HepG2 (cell line): Measurements from ENCODE around the gene SQSTM1. TPM values are rescaled to one million over a fixed set of nuclear protein-coding genes. Genes with fewer than 3 reads are reported as not detected.

Source experiments
- ARID2 ChIP-seq: sonication (generic); formaldehyde crosslinking; IDR thresholded peaks from 2 replicates; pipeline ENCODE4 v1.8.1; 2022; ENCODE audit warnings: mild to moderate bottlenecking, missing genetic modification reagents, borderline replicate concordance
- BORCS8-MEF2B ChIP-seq: sonication (generic); formaldehyde crosslinking; IDR thresholded peaks from 2 replicates; pipeline ENCODE4 v1.8.0; 2022; ENCODE audit warnings: mild to moderate bottlenecking, missing genetic modification reagents
- HES4 ChIP-seq: sonication (generic); formaldehyde crosslinking; IDR thresholded peaks from 2 replicates; pipeline ENCODE4 v1.9.0; 2021; ENCODE audit warnings: mild to moderate bottlenecking, missing genetic modification reagents, borderline replicate concordance
- PPARG ChIP-seq: conservative IDR thresholded peaks from 2 replicates; pipeline ENCODE4 v1.6.1; 2016; ENCODE audit warnings: missing biosample characterization, missing genetic modification reagents
- PRDM15 ChIP-seq: sonication (generic); formaldehyde crosslinking; IDR thresholded peaks from 2 replicates; pipeline ENCODE4 v1.4.0; 2020; ENCODE audit warnings: missing genetic modification reagents
- SNAPC4 ChIP-seq: sonication (generic); formaldehyde crosslinking; IDR thresholded peaks from 2 replicates; pipeline ENCODE4 v1.4.0; 2020; ENCODE audit warnings: mild to moderate bottlenecking, missing genetic modification reagents
- SOX6 ChIP-seq, 2 experiments: fragments of 450-650 bp in 1 of 2; sonication (generic) in 1 of 2; formaldehyde crosslinking in 1 of 2; IDR thresholded peaks; 2 replicates each; pipeline versions ENCODE4 v1.4.0 to v1.6.1; 2017 to 2020; ENCODE audit warnings: antibody characterized with exemption in 1 of 2, mild to moderate bottlenecking in 1 of 2, missing genetic modification reagents in 1 of 2
- SRSF4 ChIP-seq: fragments of 200-400 bp; formaldehyde crosslinking; IDR thresholded peaks from one replicate; pipeline ENCODE4 v1.6.1; 2018; ENCODE audit warnings: mild to moderate bottlenecking, low read depth, low read length, moderate library complexity; ENCODE audit not compliant: poor library complexity, severe bottlenecking
- XRCC5 ChIP-seq: fragments of 200-400 bp; formaldehyde crosslinking; optimal IDR thresholded peaks from 2 replicates; pipeline ENCODE3; 2017; ENCODE audit warnings: mild to moderate bottlenecking, low read length
- YEATS2 ChIP-seq: sonication (generic); formaldehyde crosslinking; IDR thresholded peaks from 2 replicates; pipeline ENCODE4 v1.4.0; 2020; ENCODE audit warnings: missing genetic modification reagents, borderline replicate concordance
- ZFX ChIP-seq: sonication (generic); formaldehyde crosslinking; IDR thresholded peaks from 2 replicates; pipeline ENCODE4 v1.4.0; 2020; ENCODE audit warnings: mild to moderate bottlenecking, low read depth, missing genetic modification reagents, moderate library complexity
- ZNF563 ChIP-seq: sonication (generic); formaldehyde crosslinking; IDR thresholded peaks from 2 replicates; pipeline ENCODE4 v1.8.0; 2022; ENCODE audit warnings: mild to moderate bottlenecking, moderate library complexity, missing genetic modification reagents
- ZNF660 ChIP-seq: sonication (generic); formaldehyde crosslinking; IDR thresholded peaks from 2 replicates; pipeline ENCODE4 v1.5.1; 2020; ENCODE audit warnings: mild to moderate bottlenecking, low read depth, missing genetic modification reagents, borderline replicate concordance
- ZNF788 ChIP-seq: sonication (generic); formaldehyde crosslinking; IDR thresholded peaks from 2 replicates; pipeline ENCODE4 v1.5.0; 2020; ENCODE audit warnings: mild to moderate bottlenecking, missing genetic modification reagents, borderline replicate concordance
- ZSCAN29 ChIP-seq: sonication (generic); formaldehyde crosslinking; conservative IDR thresholded peaks from 2 replicates; pipeline ENCODE4 v1.4.0; 2020; ENCODE audit warnings: mild to moderate bottlenecking, missing genetic modification reagents
- polyA plus RNA-seq, 8 experiments: library from polyadenylated mRNA; depleted of rRNA in 3 of 8; stranded (reverse) in 7 of 8; unstranded in 1 of 8; fragments of >200 nt; fragmentation: Illumina TruSeq in 4 of 8; extraction: Trizol in 4 of 8; gene quantifications; 2 replicates each; pipeline versions ENCODE4 v1.2.1 to v1.2.3, GENCODE V29; 2011 to 2016; ENCODE audit warnings: low read depth in 4 of 8, missing spikeins in 1 of 8, mixed read lengths in 1 of 8; ENCODE audit not compliant: insufficient read depth in 1 of 8
- total RNA-seq, 5 experiments: library from RNA; depleted of rRNA; stranded (reverse); fragments of >200 nt; fragmentation: Illumina TruSeq; extraction: Trizol; gene quantifications; 2 replicates each; pipeline ENCODE4 v1.2.3, GENCODE V29; 2016; ENCODE audit warnings: low read depth in 1 of 5
- TF ChIP-seq, protein P1 (sequence below): sonication (generic); formaldehyde crosslinking; IDR thresholded peaks from 2 replicates; pipeline ENCODE4 v1.4.0; 2020; ENCODE audit warnings: mild to moderate bottlenecking, low read depth, missing genetic modification reagents

Gene SQSTM1
- total and polyA plus RNA-seq, 2 of the 13 experiments (the other 11 are each of a cell fraction or from before 2014, with no cell fraction given) = 90.9 to 160 TPM

DNA sequence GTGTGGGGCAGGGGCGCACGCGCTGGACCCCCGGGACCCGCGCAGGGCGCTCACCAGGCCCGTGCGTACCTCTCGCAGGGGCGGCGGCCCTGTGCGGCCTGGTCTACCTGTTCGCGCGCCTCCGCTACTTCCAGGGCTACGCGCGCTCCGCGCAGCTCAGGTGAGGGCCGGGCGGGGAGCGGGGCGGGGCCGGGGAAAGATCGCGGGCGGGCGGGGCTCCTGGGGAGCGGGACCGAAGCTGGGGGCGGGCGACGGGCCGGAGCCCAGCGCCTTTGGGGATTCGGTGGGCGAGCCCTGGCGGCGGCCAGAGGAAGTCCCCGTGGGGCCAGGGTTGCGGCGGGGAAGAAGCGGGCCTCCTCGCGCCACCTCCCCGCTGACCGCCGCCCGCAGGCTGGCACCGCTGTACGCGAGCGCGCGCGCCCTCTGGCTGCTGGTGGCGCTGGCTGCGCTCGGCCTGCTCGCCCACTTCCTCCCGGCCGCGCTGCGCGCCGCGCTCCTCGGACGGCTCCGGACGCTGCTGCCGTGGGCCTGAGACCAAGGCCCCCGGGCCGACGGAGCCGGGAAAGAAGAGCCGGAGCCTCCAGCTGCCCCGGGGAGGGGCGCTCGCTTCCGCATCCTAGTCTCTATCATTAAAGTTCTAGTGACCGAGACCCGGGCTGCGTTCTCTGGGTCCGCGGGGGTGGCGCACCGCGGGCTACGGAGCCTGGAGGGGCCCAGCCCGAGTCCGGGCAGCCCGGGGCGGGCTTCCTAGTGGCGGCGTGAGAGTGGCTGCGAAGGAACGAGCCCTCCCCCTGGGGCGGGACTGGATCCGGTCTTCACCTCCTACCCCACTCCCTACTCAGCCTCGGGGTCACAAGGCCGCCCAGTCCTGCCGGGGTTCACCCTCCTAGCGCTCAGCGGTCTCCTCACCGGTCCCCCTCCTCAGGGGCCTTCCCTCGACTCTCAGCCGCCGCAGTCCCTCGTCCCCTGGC lies 24.6 kb upstream of the SQSTM1 start (continued):
- TF ChIP-seq SOX6 (IDR thresholded peaks at IDR 0.05) (no peak), SOX6 (CRISPR knock-in tag; IDR thresholded peaks at IDR 0.05) (no peak; the same call in 1 of the 2 replicates), ZFX (CRISPR knock-in tag) (peak; percentile 89), HES4 (CRISPR knock-in tag) (peak; percentile 37), ZNF788 (CRISPR knock-in tag) (peak; percentile 50), PPARG (0 out of 2 replicates have a peak, but pooled peaks have one; percentile 21), ZSCAN29 (no peak), SRSF4 (no peak), XRCC5 (peak; percentile 49), ZNF563 (CRISPR knock-in tag) (peak; percentile 66; the same call in 1 of the 2 replicates), ARID2 (CRISPR knock-in tag) (0 out of 2 replicates have a peak, but pooled peaks have one; percentile 39), BORCS8-MEF2B (no peak), ZNF660 (no peak), YEATS2 (0 out of 2 replicates have a peak, but pooled peaks have one; percentile 23), PRDM15 (CRISPR knock-in tag) (no peak; the same call in 1 of the 2 replicates), SNAPC4 (CRISPR knock-in tag) (peak; percentile 43; the same call in 1 of the 2 replicates)
- TF ChIP-seq, protein P1, sequence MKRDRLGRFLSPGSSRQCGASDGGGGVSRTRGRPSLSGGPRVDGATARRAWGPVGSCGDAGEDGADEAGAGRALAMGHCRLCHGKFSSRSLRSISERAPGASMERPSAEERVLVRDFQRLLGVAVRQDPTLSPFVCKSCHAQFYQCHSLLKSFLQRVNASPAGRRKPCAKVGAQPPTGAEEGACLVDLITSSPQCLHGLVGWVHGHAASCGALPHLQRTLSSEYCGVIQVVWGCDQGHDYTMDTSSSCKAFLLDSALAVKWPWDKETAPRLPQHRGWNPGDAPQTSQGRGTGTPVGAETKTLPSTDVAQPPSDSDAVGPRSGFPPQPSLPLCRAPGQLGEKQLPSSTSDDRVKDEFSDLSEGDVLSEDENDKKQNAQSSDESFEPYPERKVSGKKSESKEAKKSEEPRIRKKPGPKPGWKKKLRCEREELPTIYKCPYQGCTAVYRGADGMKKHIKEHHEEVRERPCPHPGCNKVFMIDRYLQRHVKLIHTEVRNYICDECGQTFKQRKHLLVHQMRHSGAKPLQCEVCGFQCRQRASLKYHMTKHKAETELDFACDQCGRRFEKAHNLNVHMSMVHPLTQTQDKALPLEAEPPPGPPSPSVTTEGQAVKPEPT = no peak; the same call in 1 of the 2 replicates
